UCSD-AML1 (cell line): ENCODE results near the gene C22orf23.

ENCODE experiments used
- DNase-seq: peaks from one replicate; lab custom pipeline; 2025; ENCODE audit not compliant: unreplicated experiment; lab: John Stamatoyannopoulos, UW

Gene C22orf23

DNA sequence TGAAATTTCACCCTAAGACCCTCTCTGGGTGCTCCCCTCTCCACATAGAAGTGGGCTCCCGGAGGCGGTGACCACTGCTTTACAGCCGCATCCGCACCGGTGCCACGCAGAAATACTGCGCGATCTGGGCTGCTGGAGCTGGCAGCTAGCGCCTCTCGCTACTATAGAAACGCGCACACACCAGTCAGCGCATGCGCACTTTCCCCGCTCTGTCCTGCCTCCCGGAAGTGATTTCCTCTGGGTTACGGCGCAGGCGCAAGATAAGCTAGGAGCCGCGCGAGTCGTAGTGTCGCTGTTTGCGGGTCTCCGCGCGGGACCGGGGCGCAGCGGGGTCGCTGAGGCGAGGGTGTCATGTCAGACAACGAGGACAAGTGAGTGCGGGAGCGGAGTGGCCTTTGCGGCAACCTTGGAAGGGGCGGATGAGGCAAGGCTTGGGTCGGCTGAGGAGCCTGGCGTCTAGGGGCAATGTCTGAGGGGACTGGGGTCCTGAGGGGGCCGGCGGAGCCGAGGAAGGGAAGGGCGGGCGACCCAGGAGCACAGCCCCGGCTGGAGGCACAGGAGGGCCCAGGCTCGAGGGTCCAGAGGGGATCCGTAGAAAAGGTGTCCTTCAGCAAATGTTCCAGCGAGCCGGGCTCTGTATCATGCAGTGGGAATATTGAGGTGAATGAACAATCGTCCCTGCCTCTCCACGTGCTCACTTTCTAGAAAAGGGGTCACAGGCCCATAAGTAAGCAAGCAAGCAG lies at the start of gene C22orf23, which contains the start of gene POLR2F:
Gene C22orf23, minus strand, starts transcription at position 165 of the 743 bp plus-strand sequence. CDS start 452 bp downstream, outside the sequence.
Gene POLR2F, plus strand, starts transcription at position 263 of the 743 bp plus-strand sequence. Its CDS starts 89 bp downstream, at position 352.
- peak; percentile 94 for DNase-seq

DNA sequence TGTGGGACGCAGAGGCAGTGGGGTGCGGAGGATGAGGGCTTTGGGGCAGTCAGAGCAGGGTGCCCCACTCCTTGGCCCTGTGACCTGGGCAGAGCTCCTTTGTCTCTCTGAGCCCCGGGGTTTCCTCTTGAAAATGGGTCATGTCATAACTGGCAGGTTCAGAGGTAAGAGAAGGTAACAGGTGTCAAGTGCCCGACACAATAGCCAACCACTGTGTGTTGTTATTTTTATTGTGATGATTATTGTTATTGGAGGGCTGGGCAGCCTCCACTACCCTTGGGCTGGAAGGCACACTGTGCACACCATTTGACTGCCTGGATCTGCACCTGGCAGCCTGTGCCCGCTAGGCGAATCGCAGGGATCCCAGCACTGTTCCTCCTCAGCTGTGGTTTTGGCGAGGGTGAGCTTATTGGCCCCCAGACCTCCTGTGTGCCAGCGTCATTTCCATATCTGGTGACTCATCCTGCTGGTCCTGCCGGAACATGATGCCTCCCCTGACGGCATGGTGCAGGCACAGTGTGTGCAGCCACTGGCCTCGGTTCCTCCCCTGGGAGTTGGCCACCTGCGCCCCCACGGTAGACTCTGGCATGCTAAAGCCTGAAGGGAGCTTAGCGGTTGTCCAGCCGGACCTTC lies 46.4 kb upstream of the C22orf23 start:
- DNase-seq = peak; percentile 58

DNA sequence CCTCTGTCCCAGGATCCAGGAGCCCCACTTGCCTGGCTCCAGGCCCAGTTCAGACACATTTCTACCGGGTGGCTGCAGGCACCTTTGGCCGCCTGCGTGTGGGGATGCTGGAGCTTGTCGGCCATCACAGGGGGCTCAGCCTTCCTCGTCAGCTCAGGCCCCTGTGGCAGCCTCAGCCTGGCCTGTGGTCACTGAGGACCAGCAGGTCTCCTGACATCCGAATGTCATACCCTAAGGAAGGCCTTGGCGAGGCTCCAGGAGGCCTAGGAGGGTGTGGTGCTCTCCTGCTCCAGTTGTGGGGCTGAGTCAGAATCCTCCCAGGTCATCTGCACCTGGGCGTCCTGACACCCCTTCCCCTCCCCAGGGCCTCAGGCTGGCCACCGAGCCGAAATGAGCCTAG lies 45.8 kb upstream of the C22orf23 start:
- DNase-seq = no peak

DNA sequence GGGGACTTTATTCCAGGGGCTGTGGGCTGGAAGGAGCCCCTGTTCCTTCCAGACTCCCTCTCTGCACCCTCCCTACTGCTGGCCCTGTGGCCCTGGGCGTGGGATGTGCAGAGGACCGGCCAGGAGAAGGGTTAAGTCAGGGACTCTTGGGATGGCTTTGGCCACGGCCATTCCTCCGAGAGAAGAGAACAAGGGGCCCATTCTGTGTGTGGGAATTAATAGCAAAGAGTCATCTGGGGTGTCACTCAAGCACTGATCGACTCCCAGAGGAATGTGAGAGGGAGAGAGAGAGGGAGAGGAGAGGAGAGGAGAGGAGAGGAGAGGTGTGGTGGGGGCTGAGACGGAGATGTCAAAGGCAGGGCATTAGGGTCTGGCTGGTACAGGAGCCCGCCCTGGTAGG lies 45.1 kb upstream of the C22orf23 start:
- no peak for DNase-seq

DNA sequence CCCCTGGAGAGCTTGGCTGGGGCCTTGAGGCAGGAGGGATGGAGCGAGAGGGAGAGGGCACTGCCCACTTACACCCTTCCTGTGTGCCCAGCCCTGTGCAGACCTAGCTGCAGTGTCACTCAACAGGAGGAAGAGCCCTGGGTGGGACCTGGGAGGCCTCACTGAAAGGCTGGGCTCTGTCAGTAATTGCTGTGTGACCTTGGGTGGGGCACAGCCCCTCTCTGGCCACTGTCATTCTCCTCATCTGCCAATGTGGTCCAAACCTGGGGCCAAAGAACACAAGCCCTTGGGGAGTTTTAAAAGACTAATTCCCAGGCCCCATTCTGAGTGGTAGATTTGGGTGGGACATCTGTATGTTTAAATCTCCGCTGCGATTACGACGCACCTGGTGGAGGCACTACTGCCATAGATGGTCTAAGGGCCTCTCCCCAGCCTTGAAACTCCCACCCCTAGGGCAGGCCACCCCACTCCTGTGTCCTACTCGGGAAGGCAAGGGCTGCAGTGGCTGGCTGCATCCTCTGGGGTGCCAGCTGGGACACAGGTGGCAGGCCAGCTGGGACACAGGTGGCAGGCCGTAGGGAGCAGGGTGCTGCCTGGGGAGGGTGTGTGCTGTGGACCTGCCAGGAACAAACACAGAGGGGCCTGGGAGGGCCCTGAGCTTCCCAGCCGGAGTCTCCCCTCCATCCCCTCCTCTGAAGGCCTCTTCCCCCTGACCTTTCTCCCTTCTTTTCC lies 43.3 kb upstream of the C22orf23 start:
- no peak for DNase-seq

DNA sequence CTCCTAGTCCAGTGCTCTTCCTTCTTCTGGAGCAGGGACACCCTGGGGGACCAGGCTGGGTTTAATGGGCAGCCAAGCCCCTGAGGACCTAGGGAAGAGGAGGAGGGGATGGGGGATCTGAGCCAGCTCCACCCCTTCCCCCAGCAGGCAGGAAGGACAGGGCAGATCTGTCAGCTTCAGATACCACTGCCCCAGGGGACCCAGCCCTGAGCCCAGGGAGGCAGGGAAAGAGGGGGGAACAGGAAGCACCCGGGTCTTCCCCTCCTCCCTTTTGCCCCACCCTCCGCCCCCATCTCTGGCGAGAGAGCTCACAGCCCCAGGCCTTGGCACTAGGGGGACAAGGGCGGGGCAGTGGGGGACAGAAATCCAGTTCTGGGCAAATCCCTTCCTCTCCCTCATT lies 42.7 kb upstream of the C22orf23 start:
- DNase-seq = peak; percentile 84

DNA sequence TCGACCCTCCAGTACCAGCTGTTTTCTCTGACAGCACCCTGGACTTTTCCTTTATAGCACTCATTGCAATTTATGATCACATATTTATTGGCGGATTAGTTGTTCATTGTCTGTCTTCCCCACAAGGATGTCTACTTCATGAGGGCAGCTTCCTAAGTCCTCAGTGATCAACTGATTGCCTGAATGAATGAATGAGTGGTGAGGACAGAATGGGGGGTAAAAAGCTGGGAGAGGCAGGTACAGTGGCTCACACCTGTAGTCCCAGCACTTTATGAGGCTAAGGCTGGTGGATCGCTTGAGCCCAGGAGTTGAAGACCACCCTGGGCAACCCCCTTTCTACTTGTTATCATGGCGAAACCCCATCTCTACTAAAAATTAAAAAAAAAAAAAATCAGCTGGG lies 42.1 kb upstream of the C22orf23 start:
- DNase-seq = no peak

DNA sequence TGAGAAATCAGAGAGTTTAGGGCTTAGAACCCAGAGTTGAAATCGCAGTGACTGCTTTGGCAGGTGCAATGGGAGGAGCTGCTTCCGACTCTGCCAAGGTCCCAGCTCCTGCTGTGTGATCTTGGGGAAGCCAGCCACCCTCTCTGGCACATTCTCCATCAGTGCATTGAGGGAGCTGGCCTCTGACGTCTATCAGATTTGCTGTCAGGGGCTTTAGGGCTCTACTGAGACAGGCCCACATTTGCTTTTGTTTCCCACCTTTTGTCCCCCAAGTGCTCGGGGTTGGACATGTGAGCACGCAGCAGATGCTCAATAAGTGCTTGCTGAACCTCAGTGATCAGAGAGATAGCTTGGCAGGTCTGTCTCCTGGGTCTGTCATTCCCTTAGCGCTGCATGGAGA lies 41.6 kb upstream of the C22orf23 start:
- DNase-seq = no peak

DNA sequence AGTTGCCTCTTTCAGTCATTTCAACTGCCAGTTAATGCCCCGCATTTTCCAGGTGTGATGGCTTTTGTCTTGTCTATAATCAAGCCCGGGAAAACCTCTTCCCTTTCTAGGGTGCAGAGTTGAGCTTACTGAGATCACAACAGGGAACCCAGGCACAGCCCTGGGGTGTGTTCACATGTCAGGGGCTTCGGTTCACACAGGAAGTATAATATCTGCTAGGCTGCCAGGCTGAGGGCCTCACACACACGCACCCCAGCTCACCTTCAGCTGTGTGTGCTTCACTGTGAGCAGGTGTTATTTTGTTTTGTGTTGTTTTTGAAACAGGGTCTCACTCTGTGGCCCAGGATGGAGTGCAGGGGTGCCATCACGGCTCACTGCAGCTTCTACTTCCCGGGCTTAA lies 40.6 kb upstream of the C22orf23 start:
- peak; percentile 24 for DNase-seq

DNA sequence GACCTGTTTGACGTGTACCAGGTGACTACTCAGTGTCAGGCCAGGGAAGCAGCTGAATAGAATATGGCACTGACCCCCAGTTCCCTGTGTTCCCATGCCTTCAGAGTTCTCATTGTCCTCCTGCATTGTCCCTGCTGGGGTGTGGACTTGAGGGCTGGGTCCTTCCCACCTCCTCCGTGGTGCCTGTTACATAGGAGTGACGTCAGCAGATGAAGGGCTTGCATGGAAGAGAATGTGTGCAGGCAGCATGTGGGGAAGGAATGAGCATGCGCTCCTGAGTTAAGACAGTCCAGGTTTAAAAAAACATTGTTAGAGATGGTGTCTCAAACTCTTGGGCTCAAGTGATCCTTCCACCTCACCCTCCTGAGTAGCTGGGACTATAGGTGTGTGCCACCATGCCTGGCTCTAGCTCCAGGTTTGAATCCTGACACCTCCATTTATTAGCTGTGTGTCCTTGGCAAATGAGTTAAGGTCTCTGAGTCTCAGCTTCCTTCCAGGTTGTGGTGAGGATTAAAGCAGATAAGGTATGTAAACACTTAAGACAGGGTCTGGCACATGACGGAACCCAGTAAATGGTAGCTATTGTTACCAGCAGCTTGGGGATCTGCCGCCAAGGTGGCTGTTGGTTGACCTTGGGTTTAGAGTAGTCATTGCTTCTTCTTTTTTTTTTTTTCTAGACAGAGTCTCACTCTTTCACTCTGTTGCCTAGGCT lies 38.5 kb upstream of the C22orf23 start:
- no peak for DNase-seq

DNA sequence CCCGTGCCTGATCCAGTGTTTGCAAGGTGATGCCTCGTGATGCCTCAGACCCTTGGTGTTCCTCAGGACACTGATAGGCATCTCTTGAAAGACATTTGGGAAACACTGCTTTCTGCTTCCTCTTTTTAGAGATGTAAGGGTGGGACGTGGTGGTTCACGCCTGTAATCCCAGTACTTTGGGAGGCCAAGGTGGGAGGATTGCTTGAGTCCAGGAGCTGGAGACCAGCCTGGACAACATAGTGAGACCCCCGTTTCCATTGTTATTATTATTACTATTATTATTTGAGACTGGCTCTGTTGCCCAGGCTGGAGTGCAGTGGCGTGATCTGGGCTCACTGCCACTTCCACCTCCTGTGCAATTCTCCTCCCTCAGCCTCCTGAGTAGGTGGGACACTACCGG lies 37.5 kb upstream of the C22orf23 start:
- no peak for DNase-seq

DNA sequence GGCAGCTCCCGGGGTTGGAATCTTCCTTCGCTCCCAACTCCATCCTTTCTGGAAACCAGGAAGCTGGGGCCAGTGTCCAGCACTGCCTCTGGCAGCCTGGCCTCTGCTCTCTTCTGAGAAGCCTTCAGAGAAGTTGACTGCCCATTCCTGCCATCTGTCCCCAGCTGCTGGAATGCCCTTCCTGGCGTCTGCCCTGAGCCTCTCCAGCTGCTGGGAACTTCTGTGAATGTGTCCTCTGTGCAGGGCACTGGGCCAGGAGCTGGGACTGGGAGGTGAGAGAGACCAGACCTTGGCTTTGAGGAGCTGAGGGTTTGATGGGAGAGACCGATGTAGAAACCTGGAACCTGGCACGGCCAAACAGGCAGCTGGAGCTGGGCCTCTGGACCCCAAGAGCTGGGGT lies 36.9 kb upstream of the C22orf23 start:
- no peak for DNase-seq

DNA sequence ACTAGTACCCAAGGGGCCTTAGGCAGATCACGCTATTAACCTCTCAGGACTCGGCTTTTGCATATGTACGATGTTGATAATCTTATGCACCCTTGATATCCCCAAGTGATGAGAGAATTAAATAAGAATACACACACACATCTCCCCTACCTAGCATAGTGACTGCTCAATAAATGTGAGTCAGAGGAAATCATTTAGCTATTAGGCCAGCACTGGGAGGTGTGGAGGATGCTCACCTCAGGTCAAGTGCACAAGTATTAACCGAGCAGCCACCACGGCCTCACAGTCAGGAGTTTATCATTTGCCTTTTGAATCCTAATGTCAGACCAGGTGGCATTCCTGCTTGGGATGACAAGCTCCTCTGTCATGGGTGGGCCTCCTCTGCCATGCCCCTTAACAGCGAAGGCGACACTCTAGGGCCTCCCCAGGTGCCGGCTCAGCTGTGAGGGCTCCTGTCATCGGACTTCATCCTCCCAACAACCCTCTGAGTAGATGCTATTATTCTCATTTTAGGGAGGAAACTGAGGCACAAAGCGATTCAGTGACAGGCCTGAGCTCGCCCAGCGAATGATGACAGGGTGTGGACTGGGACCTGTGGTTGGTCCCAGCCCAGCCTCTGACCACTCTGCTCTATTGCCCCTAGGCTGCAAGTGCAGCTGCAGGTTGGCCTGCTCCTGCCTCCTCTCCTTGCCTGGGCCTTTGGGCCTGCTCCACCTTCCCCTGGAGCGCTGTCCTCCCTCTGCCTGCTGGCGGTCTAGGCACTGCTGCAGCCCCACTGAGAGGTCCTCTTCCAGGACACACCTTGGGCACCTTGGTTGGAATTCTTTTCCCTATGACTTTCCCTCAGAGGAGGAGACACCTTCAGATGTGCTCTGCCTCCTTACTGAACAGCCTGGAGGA lies 36.0 kb upstream of the C22orf23 start:
- no peak for DNase-seq

DNA sequence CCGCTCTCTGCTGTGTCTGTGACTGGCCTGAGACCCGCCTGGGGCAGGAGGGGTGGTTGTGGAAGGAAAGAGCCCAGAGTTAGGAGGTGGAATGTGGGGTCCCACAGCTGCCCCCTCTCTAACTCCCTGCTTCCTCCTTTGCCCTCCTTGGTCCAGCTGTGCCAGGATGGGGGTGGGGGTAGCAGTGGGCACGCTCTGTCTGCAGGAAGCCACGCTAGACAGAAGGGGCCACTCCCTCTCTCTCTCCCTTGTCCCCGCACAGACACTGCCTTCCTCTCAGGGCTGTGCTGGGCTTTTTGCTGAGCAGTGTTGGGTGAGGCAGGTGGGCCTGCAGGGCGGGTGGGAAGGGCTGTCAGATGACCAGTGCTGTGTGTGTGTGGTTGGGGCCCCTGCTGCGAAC lies 33.0 kb upstream of the C22orf23 start:
- DNase-seq = peak; percentile 18

DNA sequence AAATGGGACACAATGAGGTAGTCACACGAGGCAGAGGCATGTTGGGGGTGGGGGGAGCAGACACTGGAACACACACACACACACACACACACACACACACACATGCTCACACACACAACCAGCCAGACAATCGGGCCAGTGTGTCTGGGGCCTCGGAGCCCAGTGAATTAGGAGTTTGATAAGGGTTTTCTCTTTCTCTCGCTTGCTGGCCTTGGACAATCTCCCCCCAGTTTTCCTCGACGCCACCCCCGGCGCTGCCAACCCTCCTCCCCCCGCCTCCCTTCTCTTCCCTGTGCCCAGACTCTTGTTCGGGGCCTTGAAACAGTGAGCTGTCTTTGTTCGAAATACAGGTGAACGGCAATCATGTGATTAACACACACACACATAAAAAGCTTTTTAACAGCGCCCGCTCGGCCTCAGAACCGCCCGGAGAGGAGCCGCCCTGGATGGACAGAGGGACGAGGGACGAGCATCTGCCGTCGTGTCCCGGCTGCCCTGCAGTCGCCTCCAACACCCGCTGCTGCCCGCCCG lies 32.4 kb upstream of the C22orf23 start:
- no peak for DNase-seq

DNA sequence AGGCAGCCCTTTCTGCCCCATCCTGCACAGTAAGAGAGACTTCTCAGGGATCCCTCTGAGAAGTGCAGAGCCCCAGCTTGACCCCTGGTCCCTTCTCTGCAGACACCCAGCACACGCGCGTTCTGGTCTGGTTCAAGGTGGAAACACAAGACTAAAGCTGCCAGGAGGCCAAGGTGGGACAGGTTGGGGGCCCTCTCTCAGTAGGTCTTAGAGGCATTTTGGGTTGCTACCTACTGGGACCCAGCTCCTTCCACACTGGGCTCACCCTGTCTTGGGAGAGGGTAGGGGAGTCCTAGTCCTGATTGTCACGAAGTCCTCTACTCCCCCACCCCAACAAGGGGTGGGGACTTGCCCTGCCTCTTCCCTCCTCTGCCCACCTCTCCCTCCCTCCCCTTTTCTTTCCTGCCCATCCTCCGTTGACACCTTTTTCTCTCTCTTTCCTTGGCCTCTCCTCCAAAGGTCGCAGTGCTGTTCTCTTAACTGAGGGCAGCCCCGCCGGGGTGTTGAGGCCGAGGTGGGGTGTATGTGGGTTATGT lies 31.7 kb upstream of the C22orf23 start:
- no peak for DNase-seq

DNA sequence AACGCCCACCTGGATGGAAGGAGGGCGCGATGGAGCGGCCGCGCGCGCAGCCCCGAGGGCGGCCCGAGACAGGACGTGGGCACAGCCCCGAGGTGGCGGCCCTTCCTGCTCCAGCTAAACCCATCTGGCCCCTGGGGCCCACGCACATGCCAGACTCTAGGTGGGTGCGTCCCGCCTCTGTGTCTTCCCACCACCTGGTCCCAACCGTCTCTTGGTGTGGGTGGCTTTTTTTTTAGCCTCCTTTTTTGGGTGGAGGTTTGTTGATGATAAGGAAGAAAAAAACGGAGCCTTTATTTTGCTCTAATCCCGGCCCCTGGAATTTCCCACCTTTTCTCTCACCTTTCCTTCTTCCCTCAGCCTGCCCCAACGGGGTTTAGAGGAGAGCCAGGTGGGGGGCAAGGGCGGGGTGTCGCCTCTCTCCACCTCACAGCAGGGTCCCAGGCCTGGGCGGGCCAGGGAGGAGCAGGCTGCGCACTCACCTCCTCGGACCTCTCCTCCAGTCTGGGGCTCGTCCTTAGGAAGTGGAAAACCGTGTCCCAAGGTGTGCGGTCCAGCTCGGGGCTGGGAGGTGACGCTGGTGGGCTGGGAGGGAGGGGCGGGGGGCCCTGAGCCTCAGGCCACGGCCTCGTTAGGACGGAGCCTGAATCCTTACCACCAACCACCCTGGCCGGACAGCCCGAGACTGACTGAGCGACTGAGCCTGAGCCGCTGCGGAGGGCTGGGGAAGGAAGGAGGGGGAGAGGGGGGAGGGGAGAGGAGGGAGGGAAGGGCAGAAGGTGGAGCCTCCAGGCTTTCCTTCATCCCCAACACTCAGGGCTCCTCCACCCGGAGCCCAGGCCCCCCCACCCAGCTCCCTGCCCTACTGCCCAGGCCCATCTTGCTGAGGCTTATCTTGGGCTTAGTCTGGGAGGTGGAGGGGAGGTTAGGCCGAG lies 30.7 kb upstream of the C22orf23 start, which contains the start of gene SOX10:
Gene SOX10, minus strand, starts transcription at position 696 of the 932 bp plus-strand sequence. CDS start 771 bp downstream, outside the sequence.
- DNase-seq = no peak
